GM20431 (cell line): Measurements from ENCODE around the gene OR10H5.
"Not testable (repeated sequence)": the region's sequence is repeated elsewhere in the genome, so short reads cannot be mapped to it uniquely, and the experiment has no call there.

Experiments
- in situ Hi-C: fragments of 300-500 bp; cut with MseI, MboI; formaldehyde crosslinking; loops from one replicate; pipeline ENCODE4 v1.15.0; 2020; ENCODE audit warnings: low sequenced_read_pairs; ENCODE audit not compliant: unreplicated experiment

Gene OR10H5

GRCh38 chr19:15787611-15788155, at the start of gene OR10H5:
TSS of gene OR10H5 (plus strand) at chr19:15787661. CDS start at chr19:15794049, 6,388 bp downstream.
- in situ Hi-C loops = no loop called here

- in situ Hi-C loops = no loop called here
Measured at GRCh38 chr19:15737722-15738121, 49.7 kb upstream of the OR10H5 start, which contains the start of gene OR10H3. TSS of gene OR10H3 (plus strand) at chr19:15737985. CDS start at chr19:15741393, 3,408 bp downstream.

GRCh38 chr19:15740785-15741184, 46.7 kb upstream of the OR10H5 start:
- in situ Hi-C loops = no loop called here

- in situ Hi-C loops = no loop called here
Measured at GRCh38 chr19:15748239-15748638, 39.2 kb upstream of the OR10H5 start.

GRCh38 chr19:15758379-15758778, 29.1 kb upstream of the OR10H5 start:
- in situ Hi-C loops = no loop called here

GRCh38 chr19:15759962-15760565, 27.4 kb upstream of the OR10H5 start:
- in situ Hi-C loops = no loop called here

- in situ Hi-C loops = no loop called here
Measured at GRCh38 chr19:15769586-15769985, 17.9 kb upstream of the OR10H5 start.

- in situ Hi-C loops = not testable (repeated sequence)
Measured at GRCh38 chr19:15774159-15774558, 13.3 kb upstream of the OR10H5 start.

GRCh38 chr19:15775249-15775648, 12.2 kb upstream of the OR10H5 start:
- in situ Hi-C loops = loop anchor here (5.0 kb wide), 1 partner anchor 98 kb away; no protein-coding TSS in a partner anchor

- in situ Hi-C loops = loop anchor here (5.0 kb wide), 1 partner anchor 99 kb away; no protein-coding TSS in a partner anchor
Measured at GRCh38 chr19:15776264-15776663, 11.2 kb upstream of the OR10H5 start.

- in situ Hi-C loops = loop anchor here (5.0 kb wide), 1 partner anchor 100 kb away; no protein-coding TSS in a partner anchor
Measured at GRCh38 chr19:15776991-15777970, 10.2 kb upstream of the OR10H5 start.

GRCh38 chr19:15779756-15780476, 7.5 kb upstream of the OR10H5 start:
- in situ Hi-C loops = loop anchor here (5.0 kb wide), 1 partner anchor 103 kb away; no protein-coding TSS in a partner anchor

- in situ Hi-C loops = no loop called here
Measured at GRCh38 chr19:15780610-15781418, 6.6 kb upstream of the OR10H5 start.

- in situ Hi-C loops = no loop called here
Measured at GRCh38 chr19:15781661-15782060, 5.8 kb upstream of the OR10H5 start.

GRCh38 chr19:15782211-15782610, 5.2 kb upstream of the OR10H5 start:
- in situ Hi-C loops = no loop called here

- in situ Hi-C loops = not testable (repeated sequence)
Measured at GRCh38 chr19:15782896-15783295, 4.6 kb upstream of the OR10H5 start.

- in situ Hi-C loops = no loop called here
Measured at GRCh38 chr19:15788594-15789270, 1.3 kb downstream of the OR10H5 start.

- in situ Hi-C loops = no loop called here
Measured at GRCh38 chr19:15790096-15790495, 2.6 kb downstream of the OR10H5 start.

- in situ Hi-C loops = not testable (repeated sequence)
Measured at GRCh38 chr19:15794279-15794678, 6.8 kb downstream of the OR10H5 start.
